HTERT RPE-1 (cell line): Measurements from ENCODE around the gene PCDH12.

Experiments used
- in situ Hi-C: fragments of 300-500 bp; cut with MboI; formaldehyde crosslinking; loops from 4 replicates; pipeline ENCODE4 v1.14.3; 2020; ENCODE audit warnings: low sequenced_read_pairs

Gene PCDH12

DNA sequence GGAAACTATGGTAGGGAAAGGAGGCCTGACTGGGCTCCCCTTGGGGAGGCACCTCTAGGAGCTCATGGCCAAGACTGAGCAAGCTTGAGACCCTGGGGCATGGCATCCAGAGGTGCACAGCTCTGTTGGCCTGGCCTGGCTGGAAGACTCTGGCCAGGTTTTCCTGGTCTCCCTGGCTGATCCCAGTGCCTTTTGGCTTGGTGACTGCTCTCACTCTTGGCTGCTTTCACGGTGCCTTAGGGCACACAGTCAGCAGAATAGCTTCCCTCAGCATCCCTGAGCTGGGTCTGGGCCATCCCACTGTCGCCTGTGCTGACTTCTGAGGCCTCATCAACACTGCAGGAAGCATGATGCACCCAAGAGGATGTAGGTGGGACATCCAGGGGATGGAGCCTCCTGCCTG, 47.7 kb downstream of the PCDH12 start:
- in situ Hi-C loops, result no loop called here

DNA sequence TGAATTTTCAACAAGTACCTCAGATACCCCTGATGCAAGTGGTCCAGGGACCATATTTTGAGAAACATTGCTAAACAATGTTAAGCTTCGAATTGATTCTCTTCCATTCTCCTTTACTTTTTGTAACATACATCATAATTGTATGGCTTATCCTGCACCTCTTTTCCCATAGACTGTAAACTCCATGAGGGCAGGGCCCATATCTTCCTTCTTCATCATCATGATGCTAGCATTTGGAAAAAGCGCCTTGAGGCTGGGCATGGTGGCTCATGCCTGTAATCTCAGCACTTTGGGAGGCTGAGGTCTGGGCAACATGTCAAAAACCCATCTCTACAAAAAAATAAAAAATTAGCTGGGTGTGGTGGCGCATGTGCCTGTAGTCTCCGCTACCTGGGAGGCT, 48.8 kb downstream of the PCDH12 start:
- in situ Hi-C loops, result no loop called here

DNA sequence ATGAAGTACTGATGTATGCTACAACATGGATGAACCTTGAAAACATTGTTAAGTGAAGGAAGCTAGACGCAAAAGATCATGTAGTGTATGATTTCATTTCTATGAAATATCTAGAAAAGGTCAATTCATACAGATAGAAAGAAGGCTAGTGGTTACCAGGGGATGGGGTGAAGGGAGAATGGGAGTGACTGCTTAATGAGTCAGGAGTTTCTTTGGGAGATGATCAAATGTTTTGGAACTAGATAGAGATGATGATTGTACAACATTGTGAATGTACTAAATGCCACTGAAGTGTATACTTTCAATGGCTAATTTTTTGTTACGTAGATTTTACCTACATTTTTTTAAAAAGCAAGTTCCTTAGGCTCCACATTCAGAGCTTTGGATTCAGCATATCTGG, 49.2 kb downstream of the PCDH12 start:
- in situ Hi-C loops, result no loop called here

- in situ Hi-C loops, result no loop called here
Observed at GRCh38 chr5:141906972-141907371, 51.0 kb downstream of the PCDH12 start.

DNA sequence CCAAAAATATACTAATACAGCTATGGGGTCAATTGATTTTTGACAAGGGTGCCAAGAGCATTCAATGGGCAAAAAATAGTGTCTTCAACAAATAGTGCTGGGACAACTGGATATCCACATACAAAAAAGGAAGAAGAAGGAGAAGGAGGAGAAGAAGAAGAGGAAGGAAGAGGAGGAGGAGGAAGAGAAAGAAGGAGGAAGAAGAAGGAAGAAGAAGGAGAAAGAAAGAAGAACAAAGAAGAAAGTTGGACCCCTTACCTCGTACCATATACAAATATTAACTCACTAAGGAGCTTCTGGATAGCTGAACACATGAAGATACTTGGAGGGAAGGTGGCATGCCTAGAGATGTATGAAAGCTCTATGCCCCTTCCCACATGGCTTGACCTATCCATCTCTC, 51.5 kb downstream of the PCDH12 start:
- in situ Hi-C loops, result no loop called here

DNA sequence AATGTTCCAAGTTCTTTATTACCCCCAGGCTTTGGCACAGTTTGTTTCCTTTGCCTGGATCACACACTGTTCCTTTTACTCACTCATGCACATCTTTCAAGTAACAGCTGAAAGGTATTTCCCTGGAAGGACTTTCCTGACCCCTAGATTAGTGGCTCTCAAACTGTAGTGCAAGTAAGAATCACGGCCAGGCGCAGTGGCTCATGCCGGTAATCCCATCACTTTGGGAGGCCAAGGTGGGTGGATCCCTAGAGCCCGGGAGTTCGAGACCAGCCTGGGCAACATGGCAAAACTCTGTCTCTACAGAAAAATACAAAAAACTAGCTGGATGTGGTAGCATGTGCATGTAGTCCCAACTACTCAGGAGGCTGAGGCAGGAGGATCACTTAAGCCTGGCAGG, 53.5 kb downstream of the PCDH12 start:
- in situ Hi-C loops, result no loop called here

GRCh38 chr5:141903261-141903660, 54.7 kb downstream of the PCDH12 start:
- in situ Hi-C loops, result no loop called here

GRCh38 chr5:141902015-141902814, 55.8 kb downstream of the PCDH12 start:
- in situ Hi-C loops, result no loop called here

DNA sequence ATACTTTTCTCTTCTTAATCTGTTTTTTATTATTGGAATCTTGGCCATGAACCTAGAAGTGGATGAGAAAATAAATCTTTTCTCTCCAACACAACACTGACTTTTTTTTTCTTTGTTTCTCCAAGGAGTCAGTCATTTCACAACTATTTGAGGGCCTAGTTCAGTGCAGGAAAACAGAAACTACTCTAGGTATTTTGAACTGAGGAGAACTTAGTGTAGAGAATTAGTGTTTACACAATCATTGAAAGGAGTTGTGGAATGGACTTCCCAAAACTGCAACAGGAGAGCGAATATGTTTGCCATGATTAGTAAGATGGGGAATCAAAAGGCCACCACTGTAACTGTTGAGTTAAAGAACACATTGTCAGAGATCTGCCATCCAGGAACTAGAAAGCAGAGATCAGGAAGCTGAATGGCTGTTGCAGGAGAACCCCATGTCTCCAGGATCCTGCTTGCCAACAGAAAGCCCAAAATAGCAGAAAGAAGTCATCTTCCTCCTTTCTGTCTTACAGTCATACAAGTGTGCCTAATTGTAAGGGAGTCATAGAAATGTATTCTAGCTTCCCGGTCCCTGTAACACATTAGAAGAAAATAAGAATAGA, 59.5 kb downstream of the PCDH12 start:
- in situ Hi-C loops, result no loop called here

DNA sequence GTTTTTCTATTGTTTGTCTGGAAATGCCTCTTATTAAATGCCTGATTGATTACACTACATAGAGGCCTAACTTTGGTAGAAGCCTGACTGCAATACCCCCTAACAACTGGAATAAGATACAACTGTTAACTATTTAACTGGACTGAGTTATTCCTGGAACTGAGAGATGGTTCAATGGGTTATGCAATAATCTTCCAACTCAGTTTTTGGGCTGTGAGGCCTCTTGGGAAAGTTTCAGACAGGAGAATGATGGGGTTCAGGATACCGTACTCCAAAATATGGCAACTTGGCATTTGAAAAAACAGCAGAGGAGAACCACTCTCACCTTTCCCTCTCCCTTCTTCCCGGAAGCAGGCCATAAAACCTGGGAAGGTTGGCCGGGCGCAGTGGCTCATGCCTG, 60.6 kb downstream of the PCDH12 start:
- in situ Hi-C loops, result no loop called here
